ENCODE results near the gene DNAAF5.

Gene DNAAF5

DNA sequence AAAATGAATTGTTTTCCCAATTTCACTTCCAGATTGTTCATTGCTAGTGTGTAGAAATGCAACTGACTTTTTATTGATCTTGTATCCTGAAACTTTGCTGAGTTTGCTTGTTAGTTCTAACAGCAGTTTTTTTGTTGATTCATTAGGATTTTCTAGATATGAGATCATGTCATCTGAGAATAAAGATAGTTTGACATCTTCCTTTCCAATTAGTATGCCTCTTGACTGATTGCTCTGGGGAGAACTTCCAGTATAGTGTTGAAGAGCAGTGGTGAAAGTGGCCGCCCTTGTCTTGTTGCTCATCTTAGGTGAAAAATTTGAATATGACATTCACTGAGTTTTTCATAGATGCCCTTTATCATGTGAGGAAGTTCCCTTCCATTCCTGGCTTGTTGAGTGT lies 93.8 kb downstream of the DNAAF5 start:
- H2AFZ ChIP-seq (ENCODE audit: low read depth) = no peak overlapping the region
- no peak overlapping the region for H3K9ac ChIP-seq
- TF ChIP-seq, protein P1, sequence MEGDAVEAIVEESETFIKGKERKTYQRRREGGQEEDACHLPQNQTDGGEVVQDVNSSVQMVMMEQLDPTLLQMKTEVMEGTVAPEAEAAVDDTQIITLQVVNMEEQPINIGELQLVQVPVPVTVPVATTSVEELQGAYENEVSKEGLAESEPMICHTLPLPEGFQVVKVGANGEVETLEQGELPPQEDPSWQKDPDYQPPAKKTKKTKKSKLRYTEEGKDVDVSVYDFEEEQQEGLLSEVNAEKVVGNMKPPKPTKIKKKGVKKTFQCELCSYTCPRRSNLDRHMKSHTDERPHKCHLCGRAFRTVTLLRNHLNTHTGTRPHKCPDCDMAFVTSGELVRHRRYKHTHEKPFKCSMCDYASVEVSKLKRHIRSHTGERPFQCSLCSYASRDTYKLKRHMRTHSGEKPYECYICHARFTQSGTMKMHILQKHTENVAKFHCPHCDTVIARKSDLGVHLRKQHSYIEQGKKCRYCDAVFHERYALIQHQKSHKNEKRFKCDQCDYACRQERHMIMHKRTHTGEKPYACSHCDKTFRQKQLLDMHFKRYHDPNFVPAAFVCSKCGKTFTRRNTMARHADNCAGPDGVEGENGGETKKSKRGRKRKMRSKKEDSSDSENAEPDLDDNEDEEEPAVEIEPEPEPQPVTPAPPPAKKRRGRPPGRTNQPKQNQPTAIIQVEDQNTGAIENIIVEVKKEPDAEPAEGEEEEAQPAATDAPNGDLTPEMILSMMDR (conservative IDR thresholded peaks at IDR 0.05; ENCODE audit: low read depth, low read length) = no peak
- peak overlapping the region; percentile 10; the same call in 1 of the 2 replicates for H3K4me2 ChIP-seq
- H3K79me2 ChIP-seq (ENCODE audit: insufficient read depth, low read depth) = peaks cover 79% of the 10 kb centered on the region
- peaks cover 9% of the 10 kb centered on the region; the same call in 1 of the 2 replicates for H4K20me1 ChIP-seq (ENCODE audit: insufficient read depth)
- no peak overlapping the region for H3K4me3 ChIP-seq (IDR thresholded peaks at IDR 0.05; ENCODE audit: insufficient read depth, low read depth, low read length)
- H3K27ac ChIP-seq = no peak overlapping the region
- no peaks in the 10 kb centered on the region for H3K27me3 ChIP-seq (ENCODE audit: insufficient read depth, low read depth)
- H3K4me1 ChIP-seq (ENCODE audit: low read depth, poor library complexity, severe bottlenecking) = peaks cover 22% of the 10 kb centered on the region
- H3K36me3 ChIP-seq (ENCODE audit: insufficient read depth) = no peaks in the 10 kb centered on the region; the same call in 1 of the 2 replicates

DNA sequence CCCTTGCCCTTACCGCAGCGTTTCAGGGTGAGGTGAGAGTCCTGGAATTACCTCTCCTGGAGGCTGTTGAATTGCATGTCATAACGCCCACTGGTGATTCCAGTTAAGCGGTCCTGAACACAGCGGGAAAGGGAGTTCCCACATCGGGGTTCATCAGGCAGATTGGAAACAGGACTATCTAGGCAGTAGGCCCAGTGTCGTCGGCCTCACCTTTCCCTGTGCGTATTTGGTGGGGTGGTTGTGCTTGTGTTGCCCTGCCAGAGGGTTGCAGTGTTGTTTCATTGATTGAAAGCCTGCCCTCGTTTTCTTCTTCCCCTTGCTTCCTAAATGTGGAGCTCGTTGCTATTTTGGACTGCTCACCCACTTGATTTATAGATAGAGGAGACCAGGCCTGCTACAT lies 95.2 kb downstream of the DNAAF5 start:
- TF ChIP-seq, protein P1 (conservative IDR thresholded peaks at IDR 0.05; ENCODE audit: low read depth, low read length) = no peak
- H2AFZ ChIP-seq (ENCODE audit: low read depth) = no peak overlapping the region
- no peak overlapping the region for H3K9ac ChIP-seq
- no peak overlapping the region for H3K27ac ChIP-seq
- H3K27me3 ChIP-seq (ENCODE audit: insufficient read depth, low read depth) = no peaks in the 10 kb centered on the region
- H3K4me2 ChIP-seq = no peak overlapping the region
- peaks cover 22% of the 10 kb centered on the region for H3K4me1 ChIP-seq (ENCODE audit: low read depth, poor library complexity, severe bottlenecking)
- H3K36me3 ChIP-seq (ENCODE audit: insufficient read depth) = no peaks in the 10 kb centered on the region; the same call in 1 of the 2 replicates
- H3K4me3 ChIP-seq (IDR thresholded peaks at IDR 0.05; ENCODE audit: insufficient read depth, low read depth, low read length) = no peak overlapping the region
- H4K20me1 ChIP-seq (ENCODE audit: insufficient read depth) = peaks cover 9% of the 10 kb centered on the region; the same call in 1 of the 2 replicates
- H3K79me2 ChIP-seq (ENCODE audit: insufficient read depth, low read depth) = peaks cover 87% of the 10 kb centered on the region

DNA sequence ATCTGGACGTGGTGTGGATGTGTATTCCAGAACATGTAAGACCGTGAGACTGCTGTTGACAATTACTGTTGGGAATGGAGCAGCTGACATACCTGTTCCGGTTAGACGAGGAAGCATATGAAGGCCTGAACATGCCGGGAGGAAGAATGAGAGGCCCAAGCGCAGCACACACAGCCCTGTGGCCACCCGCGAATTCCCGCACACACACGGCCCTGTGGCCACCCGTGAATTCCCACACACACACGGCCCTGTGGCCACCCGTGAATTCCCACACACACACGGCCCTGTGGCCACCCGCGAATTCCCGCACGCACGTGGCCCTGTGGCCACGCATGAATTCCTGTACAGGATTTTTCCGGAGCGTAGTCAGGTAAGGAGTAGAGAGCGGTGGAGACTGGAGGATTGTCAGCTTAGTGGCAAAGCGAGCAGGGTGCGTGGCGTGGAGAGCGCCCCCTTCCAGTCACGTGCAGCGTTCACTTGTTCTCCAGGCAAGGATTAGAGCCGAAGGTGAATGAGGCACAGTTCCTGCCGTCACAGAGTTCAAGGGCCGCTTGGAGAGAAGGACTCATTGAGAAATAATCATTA lies 96.3 kb downstream of the DNAAF5 start:
- Histone ChIP-seq H3K27me3 (ENCODE audit: insufficient read depth, low read depth) (no peaks in the 10 kb centered on the region), H3K9ac (no peak overlapping the region), H3K27ac (no peak overlapping the region), H3K4me3 (IDR thresholded peaks at IDR 0.05; ENCODE audit: insufficient read depth, low read depth, low read length) (no peak overlapping the region), H3K79me2 (ENCODE audit: insufficient read depth, low read depth) (peaks cover 83% of the 10 kb centered on the region), H3K4me2 (no peak overlapping the region), H3K36me3 (ENCODE audit: insufficient read depth) (no peaks in the 10 kb centered on the region; the same call in 1 of the 2 replicates), H4K20me1 (ENCODE audit: insufficient read depth) (0 out of 2 replicates have a peak, but pooled peaks cover 2% of the 10 kb centered on the region), H2AFZ (ENCODE audit: low read depth) (no peak overlapping the region), H3K4me1 (ENCODE audit: low read depth, poor library complexity, severe bottlenecking) (peaks cover 19% of the 10 kb centered on the region)
- TF ChIP-seq, protein P1 (conservative IDR thresholded peaks at IDR 0.05; ENCODE audit: low read depth, low read length) = no peak

GRCh38 chr7:823649-824048 lies 97.2 kb downstream of the DNAAF5 start:
- no peak overlapping the region for H3K4me2 ChIP-seq
- no peak overlapping the region for H3K9ac ChIP-seq
- H3K79me2 ChIP-seq (ENCODE audit: insufficient read depth, low read depth) = peaks cover 79% of the 10 kb centered on the region
- TF ChIP-seq, protein P1 (conservative IDR thresholded peaks at IDR 0.05; ENCODE audit: low read depth, low read length) = no peak
- H3K4me3 ChIP-seq (IDR thresholded peaks at IDR 0.05; ENCODE audit: insufficient read depth, low read depth, low read length) = no peak overlapping the region
- no peaks in the 10 kb centered on the region for H3K27me3 ChIP-seq (ENCODE audit: insufficient read depth, low read depth)
- H4K20me1 ChIP-seq (ENCODE audit: insufficient read depth) = no peaks in the 10 kb centered on the region
- H3K27ac ChIP-seq = no peak overlapping the region
- H3K4me1 ChIP-seq (ENCODE audit: low read depth, poor library complexity, severe bottlenecking) = peaks cover 10% of the 10 kb centered on the region
- no peaks in the 10 kb centered on the region; the same call in 1 of the 2 replicates for H3K36me3 ChIP-seq (ENCODE audit: insufficient read depth)
- no peak overlapping the region for H2AFZ ChIP-seq (ENCODE audit: low read depth)
